ENCODE measurements around the gene PADI1. TPM values are rescaled to one million over a fixed set of nuclear protein-coding genes. Genes with fewer than 3 reads are reported as not detected.

Gene PADI1
- total and polyA plus RNA-seq, 12 donors, result 0.06 to 0.10 (median 0.08) TPM; not detected in 9

GRCh38 chr1:17278996-17279830 lies 74.3 kb downstream of the PADI1 start:
- no peaks in the 10 kb centered on the region for H3K9me3 ChIP-seq (replicated peaks in 1 of 3)
- intact Hi-C loops (cut with DNase I), result no loop called here
- no peaks in the 10 kb centered on the region for H3K36me3 ChIP-seq (replicated peaks in 1 of 2)
- no peak for TF ChIP-seq CTCF (IDR thresholded peaks at IDR 0.05)
- no peak for TF ChIP-seq POLR2A (IDR thresholded peaks at IDR 0.05)
- no peak for DNase-seq
- 82 to 87% (median 86%) methylated on average over 8 to 14 of the region's 14 CpGs for WGBS, 4 donors
- H3K27ac ChIP-seq, result no peak overlapping the region
- H3K4me3 ChIP-seq, result no peak overlapping the region
- peaks cover 1% of the 10 kb centered on the region for H3K27me3 ChIP-seq
- no peaks in the 10 kb centered on the region for H3K4me1 ChIP-seq (replicated peaks in 1 of 2)

- no peak overlapping the region for H3K4me3 ChIP-seq
- peaks cover 3% of the 10 kb centered on the region for H3K27me3 ChIP-seq
- H3K4me1 ChIP-seq (replicated peaks in 1 of 2), result no peaks in the 10 kb centered on the region
- no peaks in the 10 kb centered on the region for H3K36me3 ChIP-seq (replicated peaks in 1 of 2)
- H3K9me3 ChIP-seq (replicated peaks in 1 of 3), result no peaks in the 10 kb centered on the region
- WGBS, 4 donors, result 68 to 81% (median 79%) methylated on average over 7 of the region's 7 CpGs
- TF ChIP-seq CTCF (IDR thresholded peaks at IDR 0.05) (no peak), POLR2A (IDR thresholded peaks at IDR 0.05) (no peak)
- intact Hi-C loops (cut with DNase I), result no loop called here
- DNase-seq, result no peak
- no peak overlapping the region for H3K27ac ChIP-seq
These were observed 75.5 kb downstream of the PADI1 start for GRCh38 chr1:17280436-17280835.

DNA sequence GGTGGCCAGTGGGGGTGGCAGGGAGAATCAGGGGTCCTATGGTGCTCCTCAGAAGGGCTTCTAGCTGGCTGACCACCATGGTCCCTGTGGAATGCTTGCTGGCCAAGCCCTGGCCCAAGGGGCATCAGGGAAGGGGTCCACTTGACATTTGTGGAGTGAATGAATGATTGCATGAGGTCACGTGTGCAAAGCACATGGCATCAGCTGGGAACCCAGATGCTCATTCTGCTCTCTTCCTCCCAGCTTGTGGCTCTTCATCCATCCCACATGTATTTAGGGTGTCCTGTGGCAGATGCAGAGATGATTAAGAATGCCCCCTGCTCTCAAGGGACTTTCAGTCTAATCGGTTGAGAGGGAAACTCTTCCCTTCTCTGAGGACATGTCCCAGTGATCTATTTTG lies 76.0 kb downstream of the PADI1 start:
- Histone ChIP-seq H3K27ac (no peak overlapping the region), H3K4me1 (replicated peaks in 1 of 2) (no peaks in the 10 kb centered on the region), H3K36me3 (replicated peaks in 1 of 2) (no peaks in the 10 kb centered on the region), H3K9me3 (replicated peaks in 1 of 3) (no peaks in the 10 kb centered on the region), H3K4me3 (no peak overlapping the region), H3K27me3 (peaks cover 3% of the 10 kb centered on the region)
- intact Hi-C loops (cut with DNase I), result no loop called here
- DNase-seq, result no peak
- WGBS, 4 donors, result 60 to 83% (median 75%) methylated on average over 2 of the region's 2 CpGs
- TF ChIP-seq POLR2A (IDR thresholded peaks at IDR 0.05) (no peak), CTCF (IDR thresholded peaks at IDR 0.05) (no peak)

DNA sequence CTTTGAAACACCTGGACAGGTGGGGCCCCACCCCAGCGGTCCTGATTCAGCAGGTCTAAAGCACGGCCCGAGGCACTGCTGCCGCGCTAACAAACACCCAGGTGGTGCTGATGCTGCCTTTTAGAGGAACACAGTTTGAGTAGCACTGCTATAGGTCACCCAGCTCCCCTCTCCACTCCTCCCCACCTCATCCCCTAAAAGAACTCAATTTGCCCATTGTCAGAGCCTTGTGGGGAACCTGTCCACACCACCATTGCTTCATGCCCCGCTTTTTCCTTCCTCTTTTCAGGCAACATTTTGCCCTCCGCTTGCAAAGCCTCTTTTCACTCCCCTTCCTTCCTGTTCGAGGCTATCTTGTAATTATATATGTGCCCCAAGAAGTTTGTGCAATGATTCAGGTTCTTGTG lies 76.8 kb downstream of the PADI1 start:
- Histone ChIP-seq H3K27me3 (peaks cover 3% of the 10 kb centered on the region), H3K4me3 (no peak overlapping the region), H3K36me3 (replicated peaks in 1 of 2) (no peaks in the 10 kb centered on the region), H3K27ac (no peak overlapping the region), H3K4me1 (replicated peaks in 1 of 2) (no peaks in the 10 kb centered on the region), H3K9me3 (replicated peaks in 1 of 3) (no peaks in the 10 kb centered on the region)
- TF ChIP-seq POLR2A (IDR thresholded peaks at IDR 0.05) (no peak), CTCF (IDR thresholded peaks at IDR 0.05) (no peak)
- 54 to 69% (median 60%) methylated on average over 3 to 8 of the region's 8 CpGs for WGBS, 4 donors
- intact Hi-C loops (cut with DNase I), result no loop called here
- peak in 1 of 7 donors; percentile 1 for DNase-seq

Measured in adrenal gland (tissue), 12 donors.